NCI-H1105 (cell line): ENCODE data around the gene HSD17B7.
"Not testable (repeated sequence)": the region's sequence is repeated elsewhere in the genome, so short reads cannot be mapped to it uniquely, and the experiment has no call there.

Experiments used
- DNase-seq: peaks from one replicate; lab custom pipeline; 2025; lab: John Stamatoyannopoulos, UW

The HSD17B7 gene

DNA sequence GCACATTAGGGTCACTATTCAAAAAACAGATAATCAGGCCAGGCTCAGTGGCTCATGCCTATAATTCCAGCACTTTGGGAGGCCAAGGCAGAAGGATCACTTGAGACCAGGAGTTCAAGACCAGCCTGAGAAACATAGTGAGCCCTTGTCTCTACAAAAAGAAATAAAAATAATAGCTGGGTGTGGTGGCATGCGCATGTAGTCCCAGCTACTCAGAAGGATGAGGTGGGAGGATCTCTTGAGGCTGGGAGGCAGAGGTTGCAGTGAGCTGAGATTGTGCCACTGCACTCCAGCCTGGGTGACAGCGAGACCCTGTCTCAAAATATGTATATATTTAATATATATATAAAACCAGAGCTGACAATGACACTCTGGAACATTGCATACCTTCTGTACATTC lies 21.9 kb downstream of the HSD17B7 start:
- DNase-seq = not testable (repeated sequence)

DNA sequence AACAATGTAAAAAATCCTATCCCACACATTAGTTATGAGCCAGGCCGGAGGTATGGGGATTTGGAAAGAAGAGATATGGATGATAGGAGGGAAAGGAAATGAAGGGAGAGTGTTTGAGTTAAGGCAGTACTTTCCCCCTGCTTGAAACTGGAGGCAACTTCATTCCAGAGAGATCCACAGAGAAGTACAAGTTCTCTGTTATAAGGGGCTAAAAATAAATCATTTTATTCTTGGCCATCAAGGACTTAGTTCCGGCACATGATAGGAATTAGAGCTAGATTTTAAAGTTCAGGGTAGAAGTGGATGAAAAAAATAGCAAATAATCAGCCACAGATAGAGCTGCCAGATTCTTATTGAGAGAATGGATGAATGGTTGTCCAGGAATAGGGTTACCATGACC lies 27.6 kb downstream of the HSD17B7 start:
- DNase-seq = not testable (repeated sequence)

GRCh38 chr1:162818666-162819065 lies 28.2 kb downstream of the HSD17B7 start:
- not testable (repeated sequence) for DNase-seq

DNA sequence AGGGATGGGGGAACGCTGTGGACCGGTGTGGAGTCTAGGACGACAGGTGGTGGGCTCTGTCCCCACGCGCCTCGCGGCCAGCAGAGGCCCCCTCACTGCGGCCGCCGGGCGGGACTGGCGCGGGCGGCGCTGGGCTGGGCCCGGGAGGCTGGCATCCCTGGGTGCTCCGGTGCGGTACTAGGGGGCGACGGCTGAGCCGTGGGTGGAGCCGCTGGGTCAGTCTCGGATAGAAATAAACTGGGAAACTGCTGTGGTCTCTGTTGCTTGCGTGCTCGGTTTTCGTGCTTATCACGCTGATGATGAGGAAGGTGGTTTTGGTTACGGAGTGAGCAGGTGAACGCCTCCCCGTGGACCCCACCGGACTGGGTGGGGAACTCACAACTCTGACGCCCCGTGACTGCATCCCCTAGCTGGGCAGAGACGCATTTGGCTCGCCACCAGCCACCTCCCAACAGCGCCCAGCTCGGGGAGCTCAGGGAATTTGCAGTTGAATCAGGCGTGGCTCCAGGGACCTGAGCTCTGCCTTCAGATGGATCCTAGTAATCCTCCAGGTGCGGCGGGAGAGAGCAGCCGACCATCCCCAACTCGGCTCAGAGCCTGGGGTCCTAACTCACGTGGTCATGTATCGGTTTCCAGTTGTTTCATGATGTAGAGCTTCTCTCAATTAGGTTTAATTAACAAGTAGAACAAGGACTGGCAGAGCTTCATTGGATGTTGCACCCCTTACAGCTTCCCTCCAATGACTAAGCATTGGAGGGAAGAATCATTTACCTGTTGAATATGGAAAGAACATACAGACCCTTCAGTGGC lies 32.1 kb downstream of the HSD17B7 start:
- peak; percentile 66 for DNase-seq

GRCh38 chr1:162823231-162823630 lies 32.7 kb downstream of the HSD17B7 start:
- no peak for DNase-seq

DNA sequence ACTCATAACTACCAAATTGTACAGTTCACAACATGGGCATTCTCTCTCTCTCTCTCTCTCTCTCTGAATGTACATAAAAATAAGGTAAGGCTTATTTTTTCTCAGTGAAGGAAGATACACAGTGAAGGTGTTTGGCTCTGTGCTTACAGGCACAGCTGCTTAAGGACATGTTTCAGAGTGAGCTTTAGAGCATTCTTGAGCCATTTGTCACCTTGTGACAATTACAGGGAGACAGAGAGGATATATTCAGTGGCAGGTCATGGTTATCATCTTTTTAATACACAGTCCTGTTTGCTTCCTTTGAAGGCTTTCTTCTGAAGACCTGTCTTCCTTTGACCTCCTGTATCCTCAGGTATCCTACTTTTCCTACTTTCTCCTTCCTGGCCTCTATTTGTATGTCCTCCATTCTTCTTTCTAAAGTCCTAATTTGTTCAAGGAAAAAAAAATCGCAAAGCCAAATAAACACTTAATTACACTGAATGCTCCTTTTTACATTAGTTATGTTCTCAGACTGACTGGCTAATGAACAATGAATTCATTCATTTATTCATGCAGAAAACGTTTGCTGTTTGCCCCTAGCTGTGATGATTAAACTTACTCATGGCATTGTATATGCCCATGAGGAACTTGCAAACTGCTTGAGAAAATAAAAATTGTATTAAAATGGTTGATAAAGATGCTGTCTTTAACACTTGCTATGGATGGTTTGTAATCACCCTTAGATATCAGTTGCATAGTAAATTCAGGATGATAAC lies 33.4 kb downstream of the HSD17B7 start:
- DNase-seq = no peak

DNA sequence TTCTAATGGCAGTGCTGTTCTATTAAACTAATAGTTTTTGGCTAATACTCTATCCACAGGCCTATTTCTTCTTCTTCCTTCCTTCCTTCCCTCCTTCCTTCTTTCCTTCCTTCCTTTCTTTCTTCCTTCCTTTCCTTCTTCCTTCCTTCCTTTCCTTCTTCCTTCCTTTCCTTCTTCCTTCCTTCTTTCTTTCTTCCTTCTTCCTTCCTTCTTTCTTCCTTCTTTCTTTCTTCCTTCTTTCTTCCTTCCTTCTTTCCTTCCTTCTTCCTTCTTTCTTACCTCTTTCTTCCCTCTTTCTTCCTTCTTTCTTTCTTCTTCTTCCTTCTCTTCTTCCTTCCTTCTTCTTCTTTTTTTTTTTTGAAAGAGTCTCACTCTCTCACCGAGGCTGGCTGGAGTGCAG lies 38.8 kb downstream of the HSD17B7 start:
- DNase-seq = no peak

DNA sequence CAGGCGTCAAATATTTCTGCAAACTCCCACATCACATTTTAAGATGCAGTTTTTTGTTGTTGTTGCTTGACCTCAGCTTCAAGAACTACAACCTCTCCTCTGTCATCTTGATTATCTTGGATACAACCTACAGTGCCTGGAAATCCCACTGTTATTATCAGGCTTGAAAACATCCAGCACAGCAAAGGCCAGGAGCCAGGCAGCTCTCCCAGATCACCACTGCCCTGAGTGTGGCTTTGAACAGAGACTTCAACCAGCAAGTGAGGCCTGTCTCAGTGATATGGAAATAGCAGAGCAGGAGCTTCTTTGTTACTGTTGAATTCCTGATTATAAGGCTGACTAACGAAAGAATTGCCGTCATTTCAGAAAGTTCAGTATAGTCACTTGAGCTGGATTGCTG lies 42.0 kb downstream of the HSD17B7 start:
- DNase-seq = no peak

- DNase-seq = no peak
Observed at GRCh38 chr1:162835157-162835899, 44.8 kb downstream of the HSD17B7 start.

DNA sequence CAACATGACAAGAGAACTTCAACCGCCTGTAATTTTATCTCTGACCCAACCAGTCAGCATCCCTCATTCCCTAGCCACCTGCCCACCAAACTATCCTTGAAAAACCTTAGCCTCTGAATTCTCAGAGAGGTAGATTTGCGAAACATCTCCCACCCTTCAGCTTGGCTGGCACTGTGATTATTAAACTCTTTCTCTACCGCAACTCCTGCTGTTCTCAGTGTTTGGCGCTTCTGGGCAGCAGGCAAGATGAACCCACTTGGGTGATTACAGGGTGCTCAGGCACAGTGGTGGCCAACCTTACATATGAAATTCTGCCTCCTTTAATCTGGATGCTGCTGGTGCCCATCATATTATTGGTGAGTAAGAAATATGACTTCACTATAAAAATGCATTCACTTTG lies 48.4 kb downstream of the HSD17B7 start:
- no peak for DNase-seq

DNA sequence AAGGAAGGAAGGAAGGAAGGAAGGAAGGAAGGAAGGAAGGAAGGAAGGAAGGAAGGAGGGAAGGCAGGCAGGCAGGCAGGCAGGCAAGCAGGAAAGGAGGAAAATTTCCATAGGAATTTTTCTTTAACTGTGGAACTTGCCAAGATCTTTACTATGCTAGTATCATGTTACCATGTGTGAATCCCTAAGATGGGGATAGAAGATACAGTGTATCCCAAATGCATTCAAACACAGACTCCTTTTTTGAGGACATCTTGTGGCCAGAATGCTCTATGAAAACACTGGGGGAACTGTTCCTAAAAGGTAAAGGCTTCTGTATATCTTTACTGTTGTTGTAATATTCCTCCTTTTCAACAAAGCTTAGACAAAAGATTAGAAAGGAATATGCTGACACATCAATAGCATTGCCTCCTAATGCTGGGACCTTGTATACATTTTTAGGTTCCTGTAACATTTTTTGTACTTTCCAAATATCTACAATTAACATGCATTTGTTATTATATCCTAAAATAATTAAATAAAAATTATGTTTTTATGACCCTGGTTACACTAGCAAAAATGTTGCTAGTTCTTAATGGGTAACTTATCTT lies 49.8 kb downstream of the HSD17B7 start:
- DNase-seq = no peak

- DNase-seq = no peak
Observed at GRCh38 chr1:162844153-162844552, 53.7 kb downstream of the HSD17B7 start.

DNA sequence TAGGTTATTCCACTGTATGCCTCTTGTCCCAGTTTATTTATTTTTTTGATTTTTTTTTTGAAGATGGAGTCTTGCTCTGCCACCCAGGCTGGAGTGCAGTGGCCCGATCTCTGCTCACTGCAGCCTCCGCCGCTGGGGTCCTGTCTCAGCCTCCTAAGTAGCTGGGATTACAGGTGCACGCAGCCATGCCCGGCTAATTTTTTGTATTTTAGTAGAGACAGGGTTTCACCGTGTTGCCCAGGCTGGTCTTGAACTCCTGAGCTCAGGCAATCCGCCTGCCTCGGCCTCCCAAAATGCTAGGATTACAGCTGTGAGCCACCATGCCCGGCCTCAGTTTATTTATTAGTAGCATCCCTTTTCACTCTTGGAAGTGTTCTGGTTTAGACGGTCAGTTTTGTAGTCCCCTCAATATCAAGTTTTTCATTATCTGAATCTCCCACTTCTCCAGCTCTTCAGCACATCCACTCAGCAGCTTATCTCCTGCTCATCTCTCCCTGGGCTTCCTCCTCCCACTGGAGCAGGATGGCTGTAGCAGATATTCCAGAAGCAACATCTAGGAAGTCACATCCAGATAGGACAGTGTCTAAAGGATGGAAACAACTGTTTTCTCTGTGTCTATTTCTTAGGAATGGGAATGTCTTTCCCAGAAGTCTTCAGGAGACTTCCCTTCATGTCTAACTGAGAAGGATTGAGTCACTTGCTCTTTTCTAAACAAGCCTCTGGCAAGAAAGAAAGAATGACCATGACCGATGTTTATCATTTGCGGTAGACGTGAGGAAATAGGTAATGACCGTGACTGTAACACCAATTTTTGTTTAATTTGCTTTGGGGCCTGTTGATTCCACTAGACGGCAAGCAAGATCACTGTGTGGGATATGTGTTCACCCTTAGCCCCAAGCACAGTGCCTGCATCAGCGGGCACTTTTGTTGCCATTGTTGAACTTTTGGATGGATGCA lies 56.0 kb downstream of the HSD17B7 start:
- no peak for DNase-seq

DNA sequence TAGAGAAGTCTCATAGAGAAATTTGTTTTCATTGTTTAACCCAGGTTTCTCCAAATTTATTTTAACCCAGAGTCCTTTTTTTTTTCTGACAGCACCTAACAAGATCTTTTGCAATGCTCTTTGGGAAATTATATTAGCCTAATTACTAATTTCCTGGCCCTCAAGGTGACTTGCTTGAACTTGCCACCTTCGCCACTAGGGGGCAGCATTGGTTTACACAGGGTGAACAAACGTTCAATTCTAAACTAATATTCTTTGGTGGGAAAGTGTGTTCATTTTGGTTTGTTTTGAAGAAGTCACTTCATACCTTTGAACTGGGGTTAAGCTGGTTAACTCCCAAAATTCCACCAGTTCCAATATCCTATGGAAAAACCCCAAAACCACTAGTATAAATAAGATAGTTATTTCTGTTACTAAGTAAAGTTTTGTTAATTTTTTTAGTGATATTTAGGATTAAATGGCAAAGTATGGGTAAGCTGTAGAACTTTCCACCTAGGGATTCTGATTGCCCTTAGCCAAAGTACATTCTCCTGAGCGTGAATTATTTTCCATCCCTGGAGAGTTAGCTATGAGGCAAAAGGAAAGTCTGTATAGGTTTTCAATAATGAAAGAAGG lies 57.4 kb downstream of the HSD17B7 start:
- peak; percentile 53 for DNase-seq

DNA sequence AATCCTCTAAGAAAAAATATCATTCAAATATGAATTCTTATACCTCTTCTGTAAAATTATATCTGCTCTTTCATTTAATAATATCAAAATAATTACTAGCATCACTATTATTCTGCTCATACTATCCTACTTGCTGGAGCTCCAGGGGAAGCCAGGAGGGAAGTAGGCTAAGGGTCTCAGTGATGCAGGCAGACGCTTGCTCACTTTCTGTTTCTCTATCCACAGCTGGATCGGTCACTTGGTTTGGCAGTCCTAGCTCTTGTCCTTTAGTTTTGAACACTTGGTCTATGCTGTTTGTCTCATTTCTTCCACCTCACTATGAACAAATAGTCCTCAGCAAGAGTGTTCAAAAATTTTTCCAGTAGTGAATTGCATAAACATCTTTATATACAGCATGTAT lies 59.2 kb downstream of the HSD17B7 start:
- no peak for DNase-seq

DNA sequence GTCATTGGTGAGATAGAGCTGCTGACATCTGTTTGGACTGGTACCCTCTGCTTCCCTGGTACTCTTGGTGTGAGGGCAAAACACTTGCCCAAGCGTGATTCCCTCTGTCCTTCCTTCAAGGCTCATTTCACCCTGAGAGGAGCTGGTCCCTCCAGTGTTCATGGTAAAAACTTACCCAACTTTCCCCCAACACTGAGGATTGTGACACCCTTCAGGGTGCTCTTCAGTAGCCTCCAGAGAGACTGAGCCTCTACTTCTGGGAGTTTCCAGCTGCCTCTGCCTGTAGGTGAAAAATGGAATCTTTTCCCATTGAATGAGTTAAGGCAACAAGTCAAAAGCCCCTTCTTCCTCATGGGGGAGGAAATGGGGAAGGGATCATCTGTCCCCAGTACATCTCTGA lies 60.8 kb downstream of the HSD17B7 start:
- no peak for DNase-seq

GRCh38 chr1:162854245-162854882 lies 63.9 kb downstream of the HSD17B7 start:
- peak; percentile 44 for DNase-seq

DNA sequence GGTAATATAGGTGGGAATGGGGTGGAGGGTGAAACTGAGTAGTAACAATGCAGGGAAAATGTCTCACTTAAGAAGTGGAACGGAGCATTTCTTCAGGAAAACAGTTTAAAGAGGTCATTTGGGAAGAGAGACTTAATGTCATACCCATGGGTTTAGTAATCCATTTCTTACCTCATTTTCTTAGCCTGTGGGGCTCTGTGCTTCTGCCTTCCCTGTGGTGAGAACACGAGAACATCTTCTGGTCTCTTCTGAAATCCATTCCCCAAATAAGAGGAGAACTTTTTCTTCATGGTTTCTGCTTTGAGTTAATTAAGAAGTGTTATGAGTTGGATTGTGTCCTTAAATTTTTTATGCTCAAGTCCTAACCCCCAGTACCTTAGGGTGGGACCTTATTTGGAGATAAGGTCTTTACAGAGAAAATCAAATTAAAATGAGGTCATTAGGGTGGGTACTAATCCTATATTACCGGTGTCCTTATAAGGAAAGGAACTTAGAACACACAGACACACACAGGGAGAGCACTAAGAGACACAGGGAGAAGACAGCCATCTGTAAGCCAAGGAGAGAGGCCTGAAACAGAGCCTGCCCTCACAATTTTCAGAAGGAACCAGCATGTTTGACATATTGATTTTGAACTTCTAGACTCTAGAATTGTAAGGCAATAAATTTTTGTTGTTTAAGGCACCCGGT lies 65.1 kb downstream of the HSD17B7 start:
- DNase-seq = no peak

DNA sequence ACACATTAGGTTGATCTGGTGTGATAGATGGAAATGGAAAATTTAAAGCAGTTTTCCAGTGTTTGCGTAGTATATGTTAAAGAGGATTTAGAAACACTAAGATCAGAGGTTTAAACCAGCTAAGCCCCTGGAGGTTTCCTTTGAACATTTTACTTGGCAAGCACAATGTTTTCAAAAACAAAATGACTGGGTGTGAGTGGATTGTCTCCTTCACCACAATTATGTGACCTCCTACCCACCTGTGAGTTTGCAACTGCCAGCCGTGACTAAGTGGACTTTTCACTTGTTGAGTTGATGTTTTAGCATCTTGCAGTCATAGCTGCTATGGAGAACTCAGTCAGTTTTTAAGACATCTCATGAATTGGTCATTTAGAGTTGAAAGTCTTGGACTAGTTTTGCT lies 65.8 kb downstream of the HSD17B7 start:
- DNase-seq = no peak

DNA sequence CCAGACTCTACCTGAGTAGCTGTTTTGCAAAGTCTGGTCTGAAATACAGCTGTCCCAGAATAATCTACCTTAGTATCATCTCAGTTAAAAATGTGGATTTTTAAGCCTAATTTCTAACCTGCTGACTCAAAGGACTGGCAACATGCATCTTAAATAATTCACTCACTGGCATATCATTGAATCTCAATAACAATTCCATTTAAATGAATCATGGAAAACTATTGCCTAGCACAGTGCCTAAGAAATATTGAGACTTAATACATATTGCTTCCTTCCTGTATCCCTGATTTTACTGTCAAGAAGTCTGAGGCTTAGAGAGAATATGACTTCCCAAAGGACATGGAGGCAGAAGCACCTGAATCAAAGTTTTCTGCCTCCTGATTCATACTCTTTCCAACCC lies 67.3 kb downstream of the HSD17B7 start:
- no peak for DNase-seq
